ENCODE data around the gene FAR1.

Gene FAR1

GRCh38 chr11:13661074-13661623, 7.3 kb upstream of the FAR1 start:
- WGBS (ENCODE audit: insufficient coverage): 86% methylated on average over 2 of the region's 2 CpGs
- no peak overlapping the region for H3K4me3 ChIP-seq (ENCODE audit: control insufficient read depth in 1 of 7, extremely low read depth in 1 of 7, insufficient read depth in 4 of 7, low read depth in 2 of 7, low read length in 6 of 7)
- H3K27me3 ChIP-seq (replicated peaks in 2 of 5; ENCODE audit: control insufficient read depth in 4 of 5, insufficient read depth in 5 of 5, low read length in 4 of 5): peaks cover 0 to 2% (median 0%) of the 10 kb centered on the region in 5 experiments
- no peak overlapping the region for H3K27ac ChIP-seq (ENCODE audit: insufficient read depth in 1 of 2, low read depth in 1 of 2, low read length in 2 of 2, poor library complexity in 1 of 2, severe bottlenecking in 2 of 2)
- POLR2A ChIA-PET: no interaction called here
- no peaks in the 10 kb centered on the region for H3K36me3 ChIP-seq (ENCODE audit: control insufficient read depth in 4 of 4, insufficient read depth in 4 of 4, low read length in 3 of 4)
- peaks cover 2 to 18% (median 10%) of the 10 kb centered on the region in 5 experiments for H3K9me3 ChIP-seq (ENCODE audit: control extremely low read depth in 1 of 5, control insufficient read depth in 4 of 5, insufficient read depth in 2 of 5, low read depth in 1 of 5, low read length in 4 of 5)
- no peak for DNase-seq
- CTCF ChIA-PET: no interaction called here
- H3K4me1 ChIP-seq (ENCODE audit: control extremely low read depth in 1 of 4, control insufficient read depth in 4 of 4, insufficient read depth in 4 of 4, low read length in 3 of 4): no peaks in the 10 kb centered on the region

DNA sequence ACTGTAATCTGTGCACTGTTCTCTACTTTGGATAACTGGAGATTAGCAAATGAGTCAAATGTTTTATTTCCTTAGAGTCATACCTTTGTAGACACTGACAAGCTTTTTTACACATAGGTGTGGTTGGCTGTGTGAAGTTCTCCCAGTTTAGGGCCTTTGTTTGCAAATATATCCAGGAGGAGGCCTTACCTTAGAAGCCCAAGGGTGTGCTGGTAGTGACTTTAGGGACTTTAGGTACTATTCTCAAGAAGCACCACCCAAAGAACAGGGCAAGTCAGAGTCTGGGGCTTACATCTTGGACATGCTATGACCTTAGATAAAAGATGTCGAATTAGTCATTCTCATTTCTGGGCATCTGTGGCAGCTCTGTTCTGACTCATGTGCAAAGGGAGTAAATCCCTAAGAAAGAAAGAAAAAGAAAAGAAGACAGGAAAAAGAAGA, 4.8 kb upstream of the FAR1 start:
- POLR2A ChIA-PET: interaction anchor here (0.6 kb wide), 1 partner anchor 794 kb away, joined by 3 read pairs; no protein-coding TSS in a partner anchor
- Histone ChIP-seq H3K27ac (ENCODE audit: insufficient read depth in 1 of 2, low read depth in 1 of 2, low read length in 2 of 2, poor library complexity in 1 of 2, severe bottlenecking in 2 of 2) (no peak overlapping the region), H3K36me3 (ENCODE audit: control insufficient read depth in 4 of 4, insufficient read depth in 4 of 4, low read length in 3 of 4) (no peaks in the 10 kb centered on the region), H3K27me3 (replicated peaks in 2 of 5; ENCODE audit: control insufficient read depth in 4 of 5, insufficient read depth in 5 of 5, low read length in 4 of 5) (peaks cover 0 to 2% (median 0%) of the 10 kb centered on the region in 5 experiments), H3K4me1 (ENCODE audit: control extremely low read depth in 1 of 4, control insufficient read depth in 4 of 4, insufficient read depth in 4 of 4, low read length in 3 of 4) (peaks cover 0 to 10% (median 8%) of the 10 kb centered on the region in 4 experiments), H3K9me3 (ENCODE audit: control extremely low read depth in 1 of 5, control insufficient read depth in 4 of 5, insufficient read depth in 2 of 5, low read depth in 1 of 5, low read length in 4 of 5) (peaks cover 0 to 16% (median 10%) of the 10 kb centered on the region in 5 experiments), H3K4me3 (ENCODE audit: control insufficient read depth in 1 of 7, extremely low read depth in 1 of 7, insufficient read depth in 4 of 7, low read depth in 2 of 7, low read length in 6 of 7) (no peak overlapping the region)
- CTCF ChIA-PET: no interaction called here
- no peak for DNase-seq
- WGBS (ENCODE audit: insufficient coverage): 100% methylated on average over 1 of the region's 1 CpG

- Histone ChIP-seq H3K27me3 (replicated peaks in 2 of 5; ENCODE audit: control insufficient read depth in 4 of 5, insufficient read depth in 5 of 5, low read length in 4 of 5) (peaks cover 0 to 2% (median 0%) of the 10 kb centered on the region in 5 experiments), H3K27ac (ENCODE audit: insufficient read depth in 1 of 2, low read depth in 1 of 2, low read length in 2 of 2, poor library complexity in 1 of 2, severe bottlenecking in 2 of 2) (no peak overlapping the region), H3K4me3 (ENCODE audit: control insufficient read depth in 1 of 7, extremely low read depth in 1 of 7, insufficient read depth in 4 of 7, low read depth in 2 of 7, low read length in 6 of 7) (no peak overlapping the region), H3K4me1 (ENCODE audit: control extremely low read depth in 1 of 4, control insufficient read depth in 4 of 4, insufficient read depth in 4 of 4, low read length in 3 of 4) (peaks cover 2 to 13% (median 10%) of the 10 kb centered on the region in 4 experiments), H3K9me3 (ENCODE audit: control extremely low read depth in 1 of 5, control insufficient read depth in 4 of 5, insufficient read depth in 2 of 5, low read depth in 1 of 5, low read length in 4 of 5) (peaks cover 0 to 9% (median 7%) of the 10 kb centered on the region in 5 experiments), H3K36me3 (ENCODE audit: control insufficient read depth in 4 of 4, insufficient read depth in 4 of 4, low read length in 3 of 4) (no peaks in the 10 kb centered on the region)
- WGBS (ENCODE audit: insufficient coverage): 80% methylated on average over 1 of the region's 1 CpG
- ChIA-PET CTCF (no interaction called here), POLR2A (interaction anchor here (0.6 kb wide), 1 partner anchor 793 kb away, joined by 3 read pairs; no protein-coding TSS in a partner anchor)
- no peak for DNase-seq
These were observed 4.1 kb upstream of the FAR1 start for GRCh38 chr11:13664351-13664750.

- H3K36me3 ChIP-seq (ENCODE audit: control insufficient read depth in 4 of 4, insufficient read depth in 4 of 4, low read length in 3 of 4): peaks cover 0 to 2% (median under 1%) of the 10 kb centered on the region in 4 experiments
- H3K4me3 ChIP-seq (ENCODE audit: control insufficient read depth in 1 of 7, extremely low read depth in 1 of 7, insufficient read depth in 4 of 7, low read depth in 2 of 7, low read length in 6 of 7): no peak overlapping the region
- no peak for DNase-seq
- peaks cover 0 to 2% (median 0%) of the 10 kb centered on the region in 5 experiments for H3K9me3 ChIP-seq (ENCODE audit: control extremely low read depth in 1 of 5, control insufficient read depth in 4 of 5, insufficient read depth in 2 of 5, low read depth in 1 of 5, low read length in 4 of 5)
- H3K4me1 ChIP-seq (ENCODE audit: control extremely low read depth in 1 of 4, control insufficient read depth in 4 of 4, insufficient read depth in 4 of 4, low read length in 3 of 4): peaks cover 7 to 28% (median 20%) of the 10 kb centered on the region in 4 experiments
- ChIA-PET POLR2A (no interaction called here), CTCF (no interaction called here)
- peaks cover 0 to 2% (median 0%) of the 10 kb centered on the region in 5 experiments for H3K27me3 ChIP-seq (replicated peaks in 2 of 5; ENCODE audit: control insufficient read depth in 4 of 5, insufficient read depth in 5 of 5, low read length in 4 of 5)
- no peak overlapping the region for H3K27ac ChIP-seq (ENCODE audit: insufficient read depth in 1 of 2, low read depth in 1 of 2, low read length in 2 of 2, poor library complexity in 1 of 2, severe bottlenecking in 2 of 2)
These were observed 1.8 kb upstream of the FAR1 start for GRCh38 chr11:13666708-13667107.

- WGBS (ENCODE audit: insufficient coverage): 100% methylated on average over 2 of the region's 5 CpGs
- H3K9me3 ChIP-seq (ENCODE audit: control extremely low read depth in 1 of 5, control insufficient read depth in 4 of 5, insufficient read depth in 2 of 5, low read depth in 1 of 5, low read length in 4 of 5): peaks cover 0 to 2% (median 0%) of the 10 kb centered on the region in 5 experiments
- no peak overlapping the region for H3K27ac ChIP-seq (ENCODE audit: insufficient read depth in 1 of 2, low read depth in 1 of 2, low read length in 2 of 2, poor library complexity in 1 of 2, severe bottlenecking in 2 of 2)
- CTCF ChIA-PET: interaction anchor here (0.9 to 1.1 kb wide), 2 partner anchors 9 to 20 kb away, joined by 3 to 4 read pairs; no protein-coding TSS in a partner anchor
- peak overlapping the region in 5 of 7 experiments; percentile 69 to 89 (median 78) for H3K4me3 ChIP-seq (ENCODE audit: control insufficient read depth in 1 of 7, extremely low read depth in 1 of 7, insufficient read depth in 4 of 7, low read depth in 2 of 7, low read length in 6 of 7)
- peaks cover 7 to 28% (median 21%) of the 10 kb centered on the region in 4 experiments for H3K4me1 ChIP-seq (ENCODE audit: control extremely low read depth in 1 of 4, control insufficient read depth in 4 of 4, insufficient read depth in 4 of 4, low read length in 3 of 4)
- H3K36me3 ChIP-seq (ENCODE audit: control insufficient read depth in 4 of 4, insufficient read depth in 4 of 4, low read length in 3 of 4): peaks cover 0 to 2% (median under 1%) of the 10 kb centered on the region in 4 experiments
- DNase-seq: peak in 2 of 3 donors; percentile 20 to 31
- POLR2A ChIA-PET: interaction anchor here (0.6 kb wide), 1 partner anchor 320 kb away, joined by 3 read pairs; no protein-coding TSS in a partner anchor
- peaks cover 0 to 2% (median 0%) of the 10 kb centered on the region in 5 experiments for H3K27me3 ChIP-seq (replicated peaks in 2 of 5; ENCODE audit: control insufficient read depth in 4 of 5, insufficient read depth in 5 of 5, low read length in 4 of 5)
These were observed 1.2 kb upstream of the FAR1 start for GRCh38 chr11:13667245-13667644.

GRCh38 chr11:13667795-13668101, 720 bp upstream of the FAR1 start:
- Histone ChIP-seq H3K36me3 (ENCODE audit: control insufficient read depth in 4 of 4, insufficient read depth in 4 of 4, low read length in 3 of 4) (peaks cover 0 to 2% (median under 1%) of the 10 kb centered on the region in 4 experiments), H3K4me1 (ENCODE audit: control extremely low read depth in 1 of 4, control insufficient read depth in 4 of 4, insufficient read depth in 4 of 4, low read length in 3 of 4) (peaks cover 7 to 28% (median 23%) of the 10 kb centered on the region in 4 experiments), H3K4me3 (ENCODE audit: control insufficient read depth in 1 of 7, extremely low read depth in 1 of 7, insufficient read depth in 4 of 7, low read depth in 2 of 7, low read length in 6 of 7) (peak overlapping the region; percentile 68 to 89 (median 74)), H3K27ac (ENCODE audit: insufficient read depth in 1 of 2, low read depth in 1 of 2, low read length in 2 of 2, poor library complexity in 1 of 2, severe bottlenecking in 2 of 2) (peak overlapping the region in 1 of 2 experiments; percentile 49), H3K9me3 (ENCODE audit: control extremely low read depth in 1 of 5, control insufficient read depth in 4 of 5, insufficient read depth in 2 of 5, low read depth in 1 of 5, low read length in 4 of 5) (peaks cover 0 to 2% (median 0%) of the 10 kb centered on the region in 5 experiments), H3K27me3 (replicated peaks in 2 of 5; ENCODE audit: control insufficient read depth in 4 of 5, insufficient read depth in 5 of 5, low read length in 4 of 5) (peaks cover 0 to 2% (median 0%) of the 10 kb centered on the region in 5 experiments)
- 0% methylated on average over 6 of the region's 15 CpGs for WGBS (ENCODE audit: insufficient coverage)
- CTCF ChIA-PET: interaction anchor here (0.9 to 1.1 kb wide), 2 partner anchors 10 to 19 kb away, joined by 3 to 4 read pairs; no protein-coding TSS in a partner anchor
- DNase-seq: no peak
- POLR2A ChIA-PET: interaction anchor here (0.6 kb wide), 1 partner anchor 321 kb away, joined by 3 read pairs; no protein-coding TSS in a partner anchor

DNA sequence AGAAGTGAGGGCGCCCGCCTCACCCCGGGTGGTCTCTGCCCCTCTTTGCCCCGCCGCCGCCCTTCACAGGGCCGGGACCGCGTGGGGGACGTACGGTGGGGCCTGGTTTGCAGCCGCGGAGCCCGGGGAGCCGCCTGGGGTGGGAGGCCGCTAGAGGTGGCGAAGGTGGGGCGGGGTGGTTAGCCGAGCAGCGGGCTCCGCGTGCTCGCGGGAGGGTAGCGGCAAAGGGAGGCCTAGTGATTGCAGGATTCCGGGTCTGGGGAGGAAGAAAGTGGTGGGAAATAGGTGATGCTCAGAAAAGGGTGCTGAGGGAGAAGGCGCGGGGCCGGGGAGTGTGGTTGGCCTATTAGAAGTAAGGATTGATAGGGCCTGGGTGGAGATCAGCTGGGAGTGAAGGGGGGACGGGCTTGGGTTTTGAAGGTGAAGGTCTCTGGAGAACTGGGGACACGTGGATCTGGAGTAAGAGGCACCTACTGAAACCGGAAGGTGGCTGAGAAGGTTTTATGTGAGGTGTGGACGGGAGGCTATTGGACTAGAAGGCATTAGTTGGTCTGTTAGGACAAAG, 571 bp downstream of the FAR1 start:
- peak; percentile 46 to 87 (median 77) for DNase-seq
- Histone ChIP-seq H3K27me3 (replicated peaks in 2 of 5; ENCODE audit: control insufficient read depth in 4 of 5, insufficient read depth in 5 of 5, low read length in 4 of 5) (peaks cover 0 to under 1% (median 0%) of the 10 kb centered on the region in 5 experiments), H3K4me3 (ENCODE audit: control insufficient read depth in 1 of 7, extremely low read depth in 1 of 7, insufficient read depth in 4 of 7, low read depth in 2 of 7, low read length in 6 of 7) (peak overlapping the region; percentile 67 to 89 (median 78)), H3K36me3 (ENCODE audit: control insufficient read depth in 4 of 4, insufficient read depth in 4 of 4, low read length in 3 of 4) (peaks cover 0 to 2% (median under 1%) of the 10 kb centered on the region in 4 experiments), H3K27ac (ENCODE audit: insufficient read depth in 1 of 2, low read depth in 1 of 2, low read length in 2 of 2, poor library complexity in 1 of 2, severe bottlenecking in 2 of 2) (peak overlapping the region; percentile 50 to 82), H3K9me3 (ENCODE audit: control extremely low read depth in 1 of 5, control insufficient read depth in 4 of 5, insufficient read depth in 2 of 5, low read depth in 1 of 5, low read length in 4 of 5) (no peaks in the 10 kb centered on the region), H3K4me1 (ENCODE audit: control extremely low read depth in 1 of 4, control insufficient read depth in 4 of 4, insufficient read depth in 4 of 4, low read length in 3 of 4) (peaks cover 7 to 29% (median 23%) of the 10 kb centered on the region in 4 experiments)
- 0% methylated on average over 19 of the region's 33 CpGs for WGBS (ENCODE audit: insufficient coverage)
- CTCF ChIA-PET: interaction anchor here (0.9 kb wide), 1 partner anchor 12 kb away, joined by 4 read pairs; no protein-coding TSS in a partner anchor
- POLR2A ChIA-PET: interaction anchor here (1.1 kb wide), 1 partner anchor 38 kb away, joined by 5 read pairs; no protein-coding TSS in a partner anchor

All from common myeloid progenitor, CD34-positive (primary cell).